Measurements from ENCODE around the gene TAF8.
"Not testable (repeated sequence)": the region's sequence is repeated elsewhere in the genome, so short reads cannot be mapped to it uniquely, and the experiment has no call there.

The TAF8 gene

GRCh38 chr6:42050297-42051267 is at the start of gene TAF8:
TAF8 (plus strand) TSS chr6:42050524; CDS start chr6:42050542, 18 bp downstream.
- DNase-seq (ENCODE audit: low read depth in 2 of 2): peak; percentile 84 to 87

GRCh38 chr6:42001506-42001905 is 48.8 kb upstream of the TAF8 start:
- DNase-seq (ENCODE audit: low read depth in 2 of 2): no peak

GRCh38 chr6:42003658-42004057 is 46.7 kb upstream of the TAF8 start:
- not testable (repeated sequence) for DNase-seq (ENCODE audit: low read depth in 2 of 2)

GRCh38 chr6:42007286-42008137 is 42.8 kb upstream of the TAF8 start:
- DNase-seq (ENCODE audit: low read depth in 2 of 2): peak in 1 of 2 donors; percentile 51

- not testable (repeated sequence) for DNase-seq (ENCODE audit: low read depth in 2 of 2)
Measured at GRCh38 chr6:42008138-42008528, 42.2 kb upstream of the TAF8 start.

GRCh38 chr6:42009844-42010184 is 40.5 kb upstream of the TAF8 start:
- no peak for DNase-seq (ENCODE audit: low read depth in 2 of 2)

- no peak for DNase-seq (ENCODE audit: low read depth in 2 of 2)
Measured at GRCh38 chr6:42010185-42010891, 40.0 kb upstream of the TAF8 start.

GRCh38 chr6:42010909-42011308 is 39.4 kb upstream of the TAF8 start:
- DNase-seq (ENCODE audit: low read depth in 2 of 2): no peak

- no peak for DNase-seq (ENCODE audit: low read depth in 2 of 2)
Measured at GRCh38 chr6:42012501-42013133, 37.7 kb upstream of the TAF8 start.

GRCh38 chr6:42013134-42013516 is 37.2 kb upstream of the TAF8 start:
- DNase-seq (ENCODE audit: low read depth in 2 of 2): no peak

- DNase-seq (ENCODE audit: low read depth in 2 of 2): no peak
Measured at GRCh38 chr6:42017021-42017643, 33.2 kb upstream of the TAF8 start.

GRCh38 chr6:42020967-42021366 is 29.4 kb upstream of the TAF8 start:
- DNase-seq (ENCODE audit: low read depth in 2 of 2): no peak

- DNase-seq (ENCODE audit: low read depth in 2 of 2): peak; percentile 54 to 59
Measured at GRCh38 chr6:42021847-42022754, 28.2 kb upstream of the TAF8 start.

- DNase-seq (ENCODE audit: low read depth in 2 of 2): no peak
Measured at GRCh38 chr6:42022755-42023384, 27.5 kb upstream of the TAF8 start.

GRCh38 chr6:42025066-42025844 is 25.1 kb upstream of the TAF8 start:
- DNase-seq (ENCODE audit: low read depth in 2 of 2): no peak

GRCh38 chr6:42025845-42026243 is 24.5 kb upstream of the TAF8 start:
- DNase-seq (ENCODE audit: low read depth in 2 of 2): no peak

GRCh38 chr6:42026540-42026939 is 23.8 kb upstream of the TAF8 start:
- DNase-seq (ENCODE audit: low read depth in 2 of 2): no peak

- DNase-seq (ENCODE audit: low read depth in 2 of 2): no peak
Measured at GRCh38 chr6:42028234-42029061, 21.9 kb upstream of the TAF8 start.
